ENCODE data around the gene KMT2C.
"Not testable (repeated sequence)": the region's sequence is repeated elsewhere in the genome, so short reads cannot be mapped to it uniquely, and the experiment has no call there.

Gene KMT2C

GRCh38 chr7:152402384-152403250 is 33.2 kb downstream of the KMT2C start:
- Histone ChIP-seq H2AFZ (ENCODE audit: low read length) (no peak overlapping the region), H4K20me1 (ENCODE audit: insufficient read depth, low read length, poor library complexity, severe bottlenecking) (peaks cover 35% of the 10 kb centered on the region), H3K9ac (ENCODE audit: low read depth, low read length, poor library complexity, severe bottlenecking) (no peak overlapping the region), H3K4me1 (ENCODE audit: insufficient read depth, low read length, poor library complexity, severe bottlenecking) (no peaks in the 10 kb centered on the region), H3K4me3 (ENCODE audit: low read length, poor library complexity, severe bottlenecking) (no peak overlapping the region), H3K27me3 (ENCODE audit: insufficient read depth, low read length, poor library complexity, severe bottlenecking) (no peaks in the 10 kb centered on the region), H3K9me3 (ENCODE audit: insufficient read depth, low read depth, low read length) (peaks cover 11% of the 10 kb centered on the region; the same call in 1 of the 2 replicates), H3K4me2 (ENCODE audit: low read depth, low read length, poor library complexity, severe bottlenecking) (no peak overlapping the region), H3K79me2 (ENCODE audit: insufficient read depth, low read length) (peaks cover 94% of the 10 kb centered on the region), H3F3A (ENCODE audit: low read depth) (no peaks in the 10 kb centered on the region), H3K36me3 (ENCODE audit: insufficient read depth, low read length) (no peaks in the 10 kb centered on the region), H3K9me2 (replicated peaks; ENCODE audit: low read depth, low read length) (no peaks in the 10 kb centered on the region)
- TF ChIP-seq EZH2phosphoT487 (IDR thresholded peaks at IDR 0.05; ENCODE audit: borderline replicate concordance) (no peak), CTCF (conservative IDR thresholded peaks at IDR 0.05; ENCODE audit: low read length) (no peak)

GRCh38 chr7:152399344-152399743 is 36.5 kb downstream of the KMT2C start:
- no peaks in the 10 kb centered on the region for H3K27me3 ChIP-seq (ENCODE audit: insufficient read depth, low read length, poor library complexity, severe bottlenecking)
- H4K20me1 ChIP-seq (ENCODE audit: insufficient read depth, low read length, poor library complexity, severe bottlenecking) = peaks cover 60% of the 10 kb centered on the region
- H3K9me2 ChIP-seq (replicated peaks; ENCODE audit: low read depth, low read length) = no peaks in the 10 kb centered on the region
- H3K9me3 ChIP-seq (ENCODE audit: insufficient read depth, low read depth, low read length) = peaks cover 7% of the 10 kb centered on the region; the same call in 1 of the 2 replicates
- H3F3A ChIP-seq (ENCODE audit: low read depth) = no peaks in the 10 kb centered on the region
- H3K36me3 ChIP-seq (ENCODE audit: insufficient read depth, low read length) = no peaks in the 10 kb centered on the region
- H3K4me3 ChIP-seq (ENCODE audit: low read length, poor library complexity, severe bottlenecking) = no peak overlapping the region
- TF ChIP-seq CTCF (conservative IDR thresholded peaks at IDR 0.05; ENCODE audit: low read length) (no peak), EZH2phosphoT487 (IDR thresholded peaks at IDR 0.05; ENCODE audit: borderline replicate concordance) (no peak)
- peaks cover 95% of the 10 kb centered on the region for H3K79me2 ChIP-seq (ENCODE audit: insufficient read depth, low read length)
- no peak overlapping the region for H2AFZ ChIP-seq (ENCODE audit: low read length)
- H3K4me2 ChIP-seq (ENCODE audit: low read depth, low read length, poor library complexity, severe bottlenecking) = no peak overlapping the region
- no peak overlapping the region for H3K9ac ChIP-seq (ENCODE audit: low read depth, low read length, poor library complexity, severe bottlenecking)
- H3K4me1 ChIP-seq (ENCODE audit: insufficient read depth, low read length, poor library complexity, severe bottlenecking) = no peaks in the 10 kb centered on the region

GRCh38 chr7:152395112-152395511 is 40.7 kb downstream of the KMT2C start:
- no peaks in the 10 kb centered on the region for H3K9me3 ChIP-seq (ENCODE audit: insufficient read depth, low read depth, low read length)
- H3K4me3 ChIP-seq (ENCODE audit: low read length, poor library complexity, severe bottlenecking) = no peak overlapping the region
- no peaks in the 10 kb centered on the region for H3K4me1 ChIP-seq (ENCODE audit: insufficient read depth, low read length, poor library complexity, severe bottlenecking)
- H3F3A ChIP-seq (ENCODE audit: low read depth) = no peaks in the 10 kb centered on the region
- no peak overlapping the region for H3K4me2 ChIP-seq (ENCODE audit: low read depth, low read length, poor library complexity, severe bottlenecking)
- peaks cover 96% of the 10 kb centered on the region for H3K79me2 ChIP-seq (ENCODE audit: insufficient read depth, low read length)
- no peaks in the 10 kb centered on the region for H3K9me2 ChIP-seq (replicated peaks; ENCODE audit: low read depth, low read length)
- TF ChIP-seq CTCF (conservative IDR thresholded peaks at IDR 0.05; ENCODE audit: low read length) (no peak), EZH2phosphoT487 (IDR thresholded peaks at IDR 0.05; ENCODE audit: borderline replicate concordance) (no peak)
- no peak overlapping the region for H2AFZ ChIP-seq (ENCODE audit: low read length)
- H3K27me3 ChIP-seq (ENCODE audit: insufficient read depth, low read length, poor library complexity, severe bottlenecking) = no peaks in the 10 kb centered on the region
- H3K36me3 ChIP-seq (ENCODE audit: insufficient read depth, low read length) = no peaks in the 10 kb centered on the region
- H3K9ac ChIP-seq (ENCODE audit: low read depth, low read length, poor library complexity, severe bottlenecking) = no peak overlapping the region
- H4K20me1 ChIP-seq (ENCODE audit: insufficient read depth, low read length, poor library complexity, severe bottlenecking) = peaks cover 63% of the 10 kb centered on the region

DNA sequence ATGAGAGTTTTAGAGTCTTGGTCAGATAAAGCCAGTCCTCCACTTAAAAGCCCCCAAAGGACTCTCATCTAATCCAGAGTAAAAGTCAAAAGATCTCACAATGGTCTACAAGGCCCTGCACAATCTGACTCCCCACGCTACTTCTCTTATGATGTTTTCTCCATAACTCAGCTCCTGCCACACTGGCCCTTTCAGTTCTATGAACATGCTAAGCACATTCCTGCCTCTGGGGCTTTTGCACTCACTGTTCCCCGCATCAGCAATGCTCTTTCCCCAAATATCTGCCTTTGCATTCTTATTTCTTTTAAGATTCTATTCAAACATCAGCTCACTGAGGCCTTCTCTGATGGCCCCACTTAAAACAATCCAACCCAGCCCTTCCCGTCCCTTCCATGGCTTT is 41.6 kb downstream of the KMT2C start:
- not testable (repeated sequence) for H3K9ac ChIP-seq (ENCODE audit: low read depth, low read length, poor library complexity, severe bottlenecking); H3K4me2 ChIP-seq (ENCODE audit: low read depth, low read length, poor library complexity, severe bottlenecking); H3K36me3 ChIP-seq (ENCODE audit: insufficient read depth, low read length); H3K27me3 ChIP-seq (ENCODE audit: insufficient read depth, low read length, poor library complexity, severe bottlenecking); H2AFZ ChIP-seq (ENCODE audit: low read length); H3K4me3 ChIP-seq (ENCODE audit: low read length, poor library complexity, severe bottlenecking); H3F3A ChIP-seq (ENCODE audit: low read depth); H3K9me3 ChIP-seq (ENCODE audit: insufficient read depth, low read depth, low read length); H3K9me2 ChIP-seq (replicated peaks; ENCODE audit: low read depth, low read length); H3K4me1 ChIP-seq (ENCODE audit: insufficient read depth, low read length, poor library complexity, severe bottlenecking)
- Histone ChIP-seq H3K79me2 (ENCODE audit: insufficient read depth, low read length) (peaks cover 95% of the 10 kb centered on the region), H4K20me1 (ENCODE audit: insufficient read depth, low read length, poor library complexity, severe bottlenecking) (peaks cover 64% of the 10 kb centered on the region)

Data from Loucy (cell line).